Stimulated activated naive B cell treated with anti-CD40 and anti-IgM and Interleukin-4, amounts not matched to agents 10 μg/mL and 1 μg/mL and 100 μg/mL, for 72 hours (primary cell): ENCODE results near the gene GALNT5.

Experiments used
- ATAC-seq, 2 donors: fragments of 150-1000 bp; cut with Tn5 transposase; replicated peaks; 2 replicates each; pipeline ENCODE4 v1.10.0; 2021; ENCODE audit warnings: moderate library complexity in 1 of 2
- DNase-seq: peaks from one replicate; pipeline ENCODE4 v3.0.0; 2021
- H3K27ac Mint-ChIP-seq: one replicate; pipeline ENCODE4 v1.8.0; 2022; ENCODE audit warnings: mild to moderate bottlenecking, mixed read lengths
- H3K27me3 Mint-ChIP-seq, 2 donors: one replicate each; pipeline ENCODE4 v1.8.0; 2022; ENCODE audit warnings: mixed read lengths in 2 of 2
- H3K36me3 Mint-ChIP-seq, 2 donors: one replicate each; pipeline ENCODE4 v1.8.0; 2022; ENCODE audit warnings: mixed read lengths in 2 of 2, mild to moderate bottlenecking in 1 of 2
- H3K4me1 Mint-ChIP-seq, 2 donors: one replicate each; pipeline ENCODE4 v1.8.0; 2022; ENCODE audit warnings: mixed read lengths in 2 of 2, mild to moderate bottlenecking in 1 of 2
- H3K4me3 Mint-ChIP-seq, 2 donors: one replicate each; pipeline ENCODE4 v1.8.0; 2022; ENCODE audit warnings: mild to moderate bottlenecking in 2 of 2, mixed read lengths in 2 of 2, moderate library complexity in 1 of 2
- H3K9me3 Mint-ChIP-seq, 2 donors: one replicate each; pipeline ENCODE4 v1.8.0; 2022; ENCODE audit warnings: mixed read lengths in 2 of 2, mild to moderate bottlenecking in 1 of 2

Gene GALNT5

GRCh38 chr2:157236404-157236803 lies 21.1 kb upstream of the GALNT5 start:
- Mint-ChIP-seq H3K27ac (no peak overlapping the region), H3K4me3 (no peak overlapping the region), H3K36me3 (no peaks in the 10 kb centered on the region), H3K9me3 (peaks cover 2 to 4% of the 10 kb centered on the region in 2 donors), H3K27me3 (peaks cover 9 to 12% of the 10 kb centered on the region in 2 donors), H3K4me1 (no peaks in the 10 kb centered on the region)
- ATAC-seq (no peak), DNase-seq (no peak)

- no peak for DNase-seq
- H3K9me3 Mint-ChIP-seq: peaks cover 1 to 2% of the 10 kb centered on the region in 2 donors
- H3K27me3 Mint-ChIP-seq: peaks cover 6 to 12% of the 10 kb centered on the region in 2 donors
- H3K4me1 Mint-ChIP-seq: no peaks in the 10 kb centered on the region
- no peak for ATAC-seq
- H3K4me3 Mint-ChIP-seq: no peak overlapping the region
- H3K36me3 Mint-ChIP-seq: no peaks in the 10 kb centered on the region
- H3K27ac Mint-ChIP-seq: no peak overlapping the region
Measured at GRCh38 chr2:157238296-157238695, 19.2 kb upstream of the GALNT5 start.

- DNase-seq: no peak
- no peaks in the 10 kb centered on the region for H3K27me3 Mint-ChIP-seq
- H3K4me3 Mint-ChIP-seq: no peak overlapping the region
Measured at GRCh38 chr2:157244691-157245090, 12.8 kb upstream of the GALNT5 start.

GRCh38 chr2:157245144-157245840 lies 12.2 kb upstream of the GALNT5 start:
- no peaks in the 10 kb centered on the region for H3K36me3 Mint-ChIP-seq
- H3K4me3 Mint-ChIP-seq: no peak overlapping the region
- H3K9me3 Mint-ChIP-seq: no peaks in the 10 kb centered on the region
- H3K4me1 Mint-ChIP-seq: no peaks in the 10 kb centered on the region
- ATAC-seq (no peak), DNase-seq (no peak)
- H3K27me3 Mint-ChIP-seq: no peaks in the 10 kb centered on the region
- H3K27ac Mint-ChIP-seq: no peak overlapping the region

More at GRCh38 chr2:157244691-157245090, 12.8 kb upstream of the GALNT5 start:
- Mint-ChIP-seq H3K27ac (no peak overlapping the region), H3K9me3 (no peaks in the 10 kb centered on the region), H3K36me3 (no peaks in the 10 kb centered on the region), H3K4me1 (no peaks in the 10 kb centered on the region)
- no peak for ATAC-seq

- H3K4me3 Mint-ChIP-seq: no peak overlapping the region
- DNase-seq (no peak), ATAC-seq (peak in 1 of 2 donors; percentile 57)
- H3K27ac Mint-ChIP-seq: no peak overlapping the region
- no peaks in the 10 kb centered on the region for H3K36me3 Mint-ChIP-seq
- no peaks in the 10 kb centered on the region for H3K27me3 Mint-ChIP-seq
- no peaks in the 10 kb centered on the region for H3K4me1 Mint-ChIP-seq
- H3K9me3 Mint-ChIP-seq: no peaks in the 10 kb centered on the region
Measured at GRCh38 chr2:157245846-157246764, 11.4 kb upstream of the GALNT5 start.

GRCh38 chr2:157246765-157247407 lies 10.6 kb upstream of the GALNT5 start:
- Mint-ChIP-seq H3K4me1 (no peaks in the 10 kb centered on the region), H3K36me3 (no peaks in the 10 kb centered on the region), H3K27ac (no peak overlapping the region), H3K4me3 (no peak overlapping the region), H3K27me3 (no peaks in the 10 kb centered on the region), H3K9me3 (no peaks in the 10 kb centered on the region)
- no peak for ATAC-seq
- DNase-seq: no peak

- Mint-ChIP-seq H3K27ac (no peak overlapping the region), H3K4me3 (no peak overlapping the region), H3K9me3 (no peaks in the 10 kb centered on the region), H3K27me3 (peaks cover 7 to 16% of the 10 kb centered on the region in 2 donors), H3K4me1 (no peaks in the 10 kb centered on the region), H3K36me3 (no peaks in the 10 kb centered on the region)
- no peak for ATAC-seq
- DNase-seq: no peak
Measured at GRCh38 chr2:157250836-157251235, 6.7 kb upstream of the GALNT5 start.

- DNase-seq (no peak), ATAC-seq (no peak)
- H3K4me1 Mint-ChIP-seq: no peaks in the 10 kb centered on the region
- no peak overlapping the region for H3K4me3 Mint-ChIP-seq
- no peak overlapping the region for H3K27ac Mint-ChIP-seq
- H3K9me3 Mint-ChIP-seq: no peaks in the 10 kb centered on the region
- peaks cover 8 to 18% of the 10 kb centered on the region in 2 donors for H3K27me3 Mint-ChIP-seq
- H3K36me3 Mint-ChIP-seq: no peaks in the 10 kb centered on the region
Measured at GRCh38 chr2:157251932-157252331, 5.6 kb upstream of the GALNT5 start.

- H3K27me3 Mint-ChIP-seq: peaks cover 11 to 22% of the 10 kb centered on the region in 2 donors
- H3K9me3 Mint-ChIP-seq: no peaks in the 10 kb centered on the region
- DNase-seq (no peak), ATAC-seq (no peak)
- no peak overlapping the region for H3K4me3 Mint-ChIP-seq
- H3K36me3 Mint-ChIP-seq: no peaks in the 10 kb centered on the region
- peaks cover 3 to 4% of the 10 kb centered on the region in 2 donors for H3K4me1 Mint-ChIP-seq
- no peak overlapping the region for H3K27ac Mint-ChIP-seq
Measured at GRCh38 chr2:157252529-157252928, 5.0 kb upstream of the GALNT5 start.

- Mint-ChIP-seq H3K4me3 (no peak overlapping the region), H3K9me3 (no peaks in the 10 kb centered on the region), H3K36me3 (no peaks in the 10 kb centered on the region), H3K4me1 (peaks cover 4 to 13% of the 10 kb centered on the region in 2 donors), H3K27ac (no peak overlapping the region), H3K27me3 (peaks cover 20 to 34% of the 10 kb centered on the region in 2 donors)
- ATAC-seq: no peak
- no peak for DNase-seq
Measured at GRCh38 chr2:157254041-157254440, 3.5 kb upstream of the GALNT5 start.

GRCh38 chr2:157255746-157256145 lies 1.8 kb upstream of the GALNT5 start:
- Mint-ChIP-seq H3K36me3 (no peaks in the 10 kb centered on the region), H3K4me1 (peaks cover 4 to 18% of the 10 kb centered on the region in 2 donors), H3K9me3 (no peaks in the 10 kb centered on the region), H3K4me3 (no peak overlapping the region), H3K27me3 (peaks cover 20 to 34% of the 10 kb centered on the region in 2 donors), H3K27ac (no peak overlapping the region)
- DNase-seq (no peak), ATAC-seq (no peak)

- Mint-ChIP-seq H3K4me3 (no peak overlapping the region), H3K9me3 (no peaks in the 10 kb centered on the region), H3K4me1 (peaks cover 7 to 27% of the 10 kb centered on the region in 2 donors), H3K27ac (no peak overlapping the region), H3K36me3 (no peaks in the 10 kb centered on the region), H3K27me3 (peaks cover 20 to 34% of the 10 kb centered on the region in 2 donors)
- ATAC-seq (no peak), DNase-seq (no peak)
Measured at GRCh38 chr2:157256626-157257025, 879 bp upstream of the GALNT5 start.

- Mint-ChIP-seq H3K4me1 (peaks cover 10 to 34% of the 10 kb centered on the region in 2 donors), H3K36me3 (peaks cover 0 to 5% of the 10 kb centered on the region in 2 donors), H3K27me3 (peaks cover 20 to 34% of the 10 kb centered on the region in 2 donors), H3K27ac (no peak overlapping the region), H3K4me3 (no peak overlapping the region), H3K9me3 (no peaks in the 10 kb centered on the region)
- DNase-seq (no peak), ATAC-seq (no peak)
Measured at GRCh38 chr2:157258520-157259326, 1.2 kb downstream of the GALNT5 start.

- no peak overlapping the region for H3K27ac Mint-ChIP-seq
- DNase-seq: no peak
Measured at GRCh38 chr2:157259386-157259785, 1.9 kb downstream of the GALNT5 start.

More at GRCh38 chr2:157259386-157259785, 1.9 kb downstream of the GALNT5 start:
- Mint-ChIP-seq H3K4me1 (peaks cover 10 to 34% of the 10 kb centered on the region in 2 donors), H3K27me3 (peaks cover 22 to 27% of the 10 kb centered on the region in 2 donors), H3K4me3 (no peak overlapping the region), H3K36me3 (peaks cover 0 to 5% of the 10 kb centered on the region in 2 donors), H3K9me3 (no peaks in the 10 kb centered on the region)
- ATAC-seq: no peak
